IMR-90 (cell line): Measurements from ENCODE around the gene TSR3. TPM values are rescaled to one million over a fixed set of nuclear protein-coding genes. Genes with fewer than 3 reads are reported as not detected.

ENCODE experiments used
- ATAC-seq: fragments of 200-7000 bp; cut with Tn5 transposase; 2 replicates; pipeline ENCODE4 v1.9.1; 2020; ENCODE audit warnings: low read depth, mild to moderate bottlenecking, moderate library complexity
- BruUV-seq: library from RNA; stranded (reverse); fragments of 400-500 nt; replicated peaks from 2 replicates; lab custom pipeline; 2021; lab: Mats Ljungman, UMichigan
- CTCF ChIA-PET: fragments of 300-600 bp; formaldehyde crosslinking; extraction: SDS; loops from one replicate; lab custom pipeline; 2021; ENCODE audit warnings: antibody characterized with exemption; lab: Yijun Ruan, JAX
- POLR2A ChIA-PET: fragments of 300-600 bp; sonication (Branson Sonifier 250); formaldehyde crosslinking; loops from one replicate; lab custom pipeline; 2022; ENCODE audit warnings: antibody characterized with exemption; ENCODE audit not compliant: unreplicated experiment; lab: Charles Lee
- DNase-seq: peaks from one replicate; pipeline ENCODE4 v3.0.0; 2013
- H2AFZ ChIP-seq: replicated peaks from 2 replicates; pipeline ENCODE3; 2013; ENCODE audit warnings: low read length, mild to moderate bottlenecking; ENCODE audit not compliant: poor library complexity
- H2AK5ac ChIP-seq: 2 replicates; pipeline ENCODE4 v1.6.1; 2013; ENCODE audit warnings: low read depth, low read length, inconsistent platforms
- H2AK9ac ChIP-seq: replicated peaks from 2 replicates; pipeline ENCODE3; 2013; ENCODE audit warnings: mild to moderate bottlenecking, low read depth, low read length, moderate library complexity; ENCODE audit not compliant: poor library complexity
- H2BK120ac ChIP-seq: 2 replicates; pipeline ENCODE4 v1.6.1; 2013; ENCODE audit warnings: low read depth, low read length, inconsistent platforms
- H2BK15ac ChIP-seq: 3 replicates; pipeline ENCODE4 v1.6.1; 2013; ENCODE audit warnings: low read depth, low read length, inconsistent platforms
- H2BK20ac ChIP-seq: 2 replicates; pipeline ENCODE4 v1.6.1; 2013; ENCODE audit warnings: low read depth, mild to moderate bottlenecking, inconsistent platforms, low read length, moderate library complexity
- H2BK5ac ChIP-seq: 2 replicates; pipeline ENCODE4 v1.6.1; 2013; ENCODE audit warnings: mild to moderate bottlenecking, low read depth, low read length, inconsistent platforms; ENCODE audit not compliant: poor library complexity, severe bottlenecking
- H3K14ac ChIP-seq: replicated peaks from 2 replicates; pipeline ENCODE4 v1.6.1; 2013; ENCODE audit warnings: low read depth, low read length, inconsistent platforms
- H3K18ac ChIP-seq: 2 replicates; pipeline ENCODE4 v1.6.1; 2013; ENCODE audit warnings: low read depth, low read length, control low read depth
- H3K23ac ChIP-seq: 2 replicates; pipeline ENCODE4 v1.6.1; 2013; ENCODE audit warnings: low read depth, low read length, inconsistent platforms
- H3K27ac ChIP-seq: 2 replicates; pipeline ENCODE4 v1.5.1; 2013; ENCODE audit warnings: mild to moderate bottlenecking, control low read depth, low read length; ENCODE audit not compliant: insufficient read depth
- H3K27me3 ChIP-seq: 2 replicates; pipeline ENCODE4 v1.6.1; 2013; ENCODE audit warnings: low read length; ENCODE audit not compliant: control insufficient read depth, insufficient read depth
- H3K36me3 ChIP-seq: 2 replicates; pipeline ENCODE4 v1.6.1; 2013; ENCODE audit warnings: low read length, mixed read lengths; ENCODE audit not compliant: control insufficient read depth, insufficient read depth
- H3K4ac ChIP-seq: 2 replicates; pipeline ENCODE4 v1.6.1; 2013; ENCODE audit warnings: low read depth, low read length, inconsistent platforms
- H3K4me1 ChIP-seq: 2 replicates; pipeline ENCODE4 v1.6.1; 2013; ENCODE audit warnings: low read length, mixed read lengths; ENCODE audit not compliant: control insufficient read depth, insufficient read depth
- H3K4me2 ChIP-seq: 2 replicates; pipeline ENCODE4 v1.6.1; 2013; ENCODE audit warnings: low read depth, mild to moderate bottlenecking, control low read depth, low read length, moderate library complexity
- H3K4me3 ChIP-seq: 2 replicates; pipeline ENCODE4 v1.5.1; 2013; ENCODE audit warnings: low read depth, mild to moderate bottlenecking, control low read depth, low read length, moderate library complexity; ENCODE audit not compliant: insufficient read depth
- H3K56ac ChIP-seq: 2 replicates; pipeline ENCODE4 v1.6.1; 2013; ENCODE audit warnings: low read length, inconsistent platforms; ENCODE audit not compliant: insufficient read depth; ENCODE audit errors: extremely low read depth
- H3K79me1 ChIP-seq, 2 experiments: 2 replicates each; pipeline ENCODE4 v1.6.1; 2013; ENCODE audit warnings: low read length in 2 of 2, inconsistent platforms in 1 of 2, low read depth in 1 of 2
- H3K9ac ChIP-seq: 2 replicates; pipeline ENCODE4 v1.6.1; 2013; ENCODE audit warnings: low read depth, low read length, control low read depth
- H3K9me1 ChIP-seq: 2 replicates; pipeline ENCODE4 v1.6.1; 2013; ENCODE audit warnings: low read length, inconsistent platforms; ENCODE audit not compliant: insufficient read depth
- H3K9me3 ChIP-seq: 2 replicates; pipeline ENCODE4 v1.6.1; 2013; ENCODE audit warnings: low read length; ENCODE audit not compliant: control insufficient read depth, insufficient read depth
- H4K20me1 ChIP-seq: 2 replicates; pipeline ENCODE4 v1.6.1; 2013; ENCODE audit warnings: low read length, inconsistent platforms; ENCODE audit not compliant: insufficient read depth
- H4K5ac ChIP-seq: 2 replicates; pipeline ENCODE4 v1.6.1; 2013; ENCODE audit warnings: mild to moderate bottlenecking, low read depth, low read length, control low read depth
- H4K8ac ChIP-seq, 2 experiments: 2 replicates each; pipeline ENCODE4 v1.6.1; 2013; ENCODE audit warnings: low read depth in 2 of 2, low read length in 2 of 2, control low read depth in 1 of 2, inconsistent platforms in 1 of 2
- H4K91ac ChIP-seq: 2 replicates; pipeline ENCODE4 v1.6.1; 2013; ENCODE audit warnings: low read depth, low read length, inconsistent platforms; ENCODE audit not compliant: insufficient read depth
- CHD1 ChIP-seq: IDR thresholded peaks from 2 replicates; pipeline ENCODE4 v1.6.1; 2012; ENCODE audit warnings: low read depth, low read length, improper control_type of control experiment
- WGBS, 2 experiments: methylation state at CpG; one replicate each; pipeline versions ENCODE4 v1.1.5 to v1.1.7; 2013; ENCODE audit warnings: missing lambda C conversion rate in 2 of 2; ENCODE audit not compliant: insufficient read length in 1 of 2; ENCODE audit errors: extremely low coverage in 2 of 2; 5-methylcytosine and 5-hydroxymethylcytosine counted together
- dilution Hi-C: fragments of 300-500 bp; cut with HindIII; formaldehyde crosslinking; loops from one replicate; pipeline ENCODE4 v1.14.3; 2018; ENCODE audit warnings: low sequenced_read_pairs; ENCODE audit not compliant: unreplicated experiment
- in situ Hi-C: fragments of 300-500 bp; cut with MboI; formaldehyde crosslinking; loops from 3 replicates; pipeline ENCODE4 v1.14.3; 2019; ENCODE audit warnings: low sequenced_read_pairs, inconsistent platforms, mixed read lengths
- intact Hi-C: fragments of 100-400 bp; cut with micrococcal nuclease; formaldehyde crosslinking; loops from 2 replicates; pipeline ENCODE4 v1.10.0; 2022
- polyA plus RNA-seq, 3 experiments: library from polyadenylated mRNA; depleted of rRNA; stranded (reverse); fragments of >200 nt; gene quantifications; 2 replicates each; pipeline ENCODE4 v1.2.3, GENCODE V29; 2012; ENCODE audit warnings: low replicate concordance in 1 of 3
- total RNA-seq: library from RNA; depleted of rRNA; stranded (reverse); fragments of >200 nt; gene quantifications from 2 replicates; pipeline ENCODE4 v1.2.3, GENCODE V29; 2012
- TF ChIP-seq, protein P1 (sequence below): fragments of 150-350 bp; IDR thresholded peaks from 2 replicates; pipeline ENCODE4 v1.6.1; 2016; ENCODE audit warnings: low read depth, mild to moderate bottlenecking, low read length, moderate library complexity, borderline replicate concordance

TSR3 gene
- total and polyA plus RNA-seq, 2 of the 4 experiments (the other 2 are of a cell fraction), result 38.0 to 52.9 TPM

GRCh38 chr16:1361685-1362360 lies 10.1 kb upstream of the TSR3 start:
- H3K14ac ChIP-seq, result no peak overlapping the region
- no peaks in the 10 kb centered on the region for H3K27me3 ChIP-seq
- ATAC-seq, result no peak
- H2AFZ ChIP-seq, result no peak overlapping the region
- H2AK5ac ChIP-seq, result no peak overlapping the region
- no peak overlapping the region for H3K9ac ChIP-seq
- H2AK9ac ChIP-seq, result no peak overlapping the region
- peaks cover 51% of the 10 kb centered on the region for H3K36me3 ChIP-seq
- H3K4me2 ChIP-seq, result no peak overlapping the region
- no peak overlapping the region for H4K5ac ChIP-seq
- no peak overlapping the region for H3K4ac ChIP-seq
- H3K9me3 ChIP-seq, result no peaks in the 10 kb centered on the region
- H4K20me1 ChIP-seq, result peaks cover 20% of the 10 kb centered on the region
- no peak overlapping the region for H2BK120ac ChIP-seq
- WGBS, 2 experiments, result 99% methylated on average over 23 of the region's 43 CpGs; no CpG with 5 or more reads in 1 of the 2 experiments
- intact Hi-C loops (no loop called here), in situ Hi-C loops (no loop called here), dilution Hi-C loops (no loop called here)
- no peak overlapping the region for H4K8ac ChIP-seq
- no peak overlapping the region for H3K18ac ChIP-seq
- H2BK5ac ChIP-seq, result no peak overlapping the region
- no peak overlapping the region for H2BK15ac ChIP-seq
- no peak overlapping the region for H2BK20ac ChIP-seq
- DNase-seq, result no peak
- H3K56ac ChIP-seq, result no peak overlapping the region
- no peak overlapping the region for H4K91ac ChIP-seq
- H3K4me1 ChIP-seq, result peaks cover 5% of the 10 kb centered on the region; the same call in 1 of the 2 replicates
- BruUV-seq, result no TSS peak
- ChIA-PET CTCF (no interaction called here), POLR2A (no interaction called here)
- no peak overlapping the region for H3K27ac ChIP-seq
- peaks cover 7% of the 10 kb centered on the region for H3K9me1 ChIP-seq
- H3K79me1 ChIP-seq, result peaks cover 6 to 60% of the 10 kb centered on the region in 2 experiments
- no peak overlapping the region for H3K4me3 ChIP-seq
- no peak for TF ChIP-seq CHD1
- TF ChIP-seq, protein P1, sequence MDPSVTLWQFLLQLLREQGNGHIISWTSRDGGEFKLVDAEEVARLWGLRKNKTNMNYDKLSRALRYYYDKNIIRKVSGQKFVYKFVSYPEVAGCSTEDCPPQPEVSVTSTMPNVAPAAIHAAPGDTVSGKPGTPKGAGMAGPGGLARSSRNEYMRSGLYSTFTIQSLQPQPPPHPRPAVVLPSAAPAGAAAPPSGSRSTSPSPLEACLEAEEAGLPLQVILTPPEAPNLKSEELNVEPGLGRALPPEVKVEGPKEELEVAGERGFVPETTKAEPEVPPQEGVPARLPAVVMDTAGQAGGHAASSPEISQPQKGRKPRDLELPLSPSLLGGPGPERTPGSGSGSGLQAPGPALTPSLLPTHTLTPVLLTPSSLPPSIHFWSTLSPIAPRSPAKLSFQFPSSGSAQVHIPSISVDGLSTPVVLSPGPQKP, result no peak
- H3K23ac ChIP-seq, result no peak overlapping the region
